HG03457 (cell line): Measurements from ENCODE around the gene PARD3.
"Not testable (repeated sequence)": the region's sequence is repeated elsewhere in the genome, so short reads cannot be mapped to it uniquely, and the experiment has no call there.

Experiments
- ATAC-seq: cut with Tn5 transposase; IDR thresholded peaks from one replicate; pipeline ENCODE4 v1.9.1; 2021; ENCODE audit warnings: moderate number of reproducible peaks; ENCODE audit not compliant: unreplicated experiment

PARD3 gene

DNA sequence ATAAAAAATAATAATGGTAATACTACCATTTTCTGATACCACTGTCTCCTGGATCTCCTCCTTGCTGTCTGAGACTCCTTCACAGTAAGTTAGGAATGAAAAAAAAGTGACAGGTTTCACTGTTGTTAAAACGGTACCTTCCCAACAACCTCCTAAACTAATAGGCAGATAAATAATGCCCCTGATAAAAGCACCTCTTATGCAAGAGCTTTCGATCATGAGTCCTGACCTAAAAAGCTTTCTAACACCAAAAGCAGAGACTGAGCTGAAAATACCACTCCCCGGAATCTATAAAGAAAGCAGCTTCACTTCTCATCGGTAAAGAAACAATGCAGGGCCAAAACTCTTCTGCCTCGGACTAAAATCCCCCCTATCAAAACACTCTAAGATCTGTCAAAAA, 14.5 kb downstream of the PARD3 start:
- no peak for ATAC-seq

DNA sequence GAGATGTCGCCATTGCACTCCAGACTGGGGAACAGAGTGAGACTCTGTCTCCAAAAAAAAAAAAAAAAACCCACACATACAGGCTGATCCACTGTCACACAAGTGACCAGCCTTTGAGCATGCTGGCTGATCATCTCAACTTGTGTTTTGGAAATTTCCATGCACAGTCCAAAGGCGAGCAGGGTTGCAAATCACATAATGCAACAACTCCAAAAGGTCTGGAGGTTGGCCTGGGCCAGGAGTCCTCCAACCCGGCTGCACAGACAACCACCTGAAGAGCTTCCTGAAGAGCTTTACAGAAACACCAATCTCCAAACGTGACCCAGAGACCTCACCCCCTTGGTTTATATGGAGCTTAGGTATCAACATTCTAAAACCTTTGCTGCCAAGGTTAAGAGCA, 16.4 kb downstream of the PARD3 start:
- ATAC-seq, result no peak

- ATAC-seq, result no peak
Measured at GRCh38 chr10:34797155-34797554, 17.9 kb downstream of the PARD3 start.

DNA sequence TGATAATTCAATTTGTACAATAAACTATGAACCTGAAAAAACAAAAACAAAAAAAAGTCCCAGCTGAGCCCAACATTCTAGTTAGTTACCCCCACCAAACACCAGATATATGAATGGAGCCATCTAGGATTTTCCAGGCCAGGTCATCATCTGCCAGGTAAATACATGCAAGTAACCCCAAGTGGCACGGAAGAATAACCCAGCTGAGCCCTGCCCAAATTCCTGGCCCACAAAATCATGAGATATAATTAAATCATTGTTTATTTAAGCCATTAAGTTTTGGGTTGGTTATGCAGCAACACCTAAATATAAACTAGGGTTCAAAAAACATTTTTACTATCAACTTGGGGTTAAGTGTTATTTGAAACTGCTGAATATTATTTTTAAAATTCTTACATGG, 19.0 kb downstream of the PARD3 start:
- ATAC-seq, result no peak

DNA sequence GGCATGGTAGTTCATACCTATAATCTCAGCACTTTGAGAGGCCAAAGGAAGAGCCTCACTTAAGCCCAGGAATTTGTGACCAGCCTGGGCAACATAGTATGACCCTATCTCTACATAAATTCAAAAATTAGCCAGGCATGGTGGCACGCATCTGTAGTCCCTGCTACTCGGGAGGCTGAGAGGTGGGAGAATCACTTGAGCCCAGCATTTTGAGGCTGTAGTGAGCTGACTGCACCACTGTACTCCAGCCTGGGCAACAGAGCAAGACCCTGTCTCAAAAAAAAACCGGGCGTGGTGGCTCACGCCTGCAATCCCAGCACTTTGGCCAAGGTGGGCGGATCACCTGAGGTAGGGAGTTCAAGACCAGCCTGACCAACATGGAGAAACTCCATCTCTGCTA, 19.8 kb downstream of the PARD3 start:
- ATAC-seq, result no peak

- ATAC-seq, result no peak
Measured at GRCh38 chr10:34794835-34795234, 20.3 kb downstream of the PARD3 start.

GRCh38 chr10:34793581-34793980, 21.5 kb downstream of the PARD3 start:
- not testable (repeated sequence) for ATAC-seq

DNA sequence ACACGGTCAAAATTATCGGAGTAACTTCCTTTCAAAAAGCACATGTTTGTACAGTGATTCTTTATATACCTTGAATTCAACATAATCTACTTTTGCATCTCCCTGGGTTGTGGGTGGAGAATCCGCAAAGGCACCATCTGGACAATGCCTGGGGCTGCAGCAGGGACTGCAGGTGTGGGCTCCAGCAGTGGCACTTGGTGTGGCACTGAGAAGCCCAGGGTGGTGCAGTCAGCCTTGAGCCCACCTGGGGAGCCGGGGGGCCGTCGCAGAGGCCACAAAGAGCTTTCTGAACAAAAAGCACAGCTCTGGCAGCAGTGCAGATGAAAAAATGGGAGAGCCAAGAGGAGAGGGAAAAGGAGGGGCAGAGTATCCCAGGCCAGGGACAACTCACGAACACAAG, 22.2 kb downstream of the PARD3 start:
- ATAC-seq, result no peak

GRCh38 chr10:34791947-34792346, 23.1 kb downstream of the PARD3 start:
- no peak for ATAC-seq

- ATAC-seq, result no peak
Measured at GRCh38 chr10:34791228-34791627, 23.9 kb downstream of the PARD3 start.

- no peak for ATAC-seq
Measured at GRCh38 chr10:34789966-34790506, 25.1 kb downstream of the PARD3 start.

DNA sequence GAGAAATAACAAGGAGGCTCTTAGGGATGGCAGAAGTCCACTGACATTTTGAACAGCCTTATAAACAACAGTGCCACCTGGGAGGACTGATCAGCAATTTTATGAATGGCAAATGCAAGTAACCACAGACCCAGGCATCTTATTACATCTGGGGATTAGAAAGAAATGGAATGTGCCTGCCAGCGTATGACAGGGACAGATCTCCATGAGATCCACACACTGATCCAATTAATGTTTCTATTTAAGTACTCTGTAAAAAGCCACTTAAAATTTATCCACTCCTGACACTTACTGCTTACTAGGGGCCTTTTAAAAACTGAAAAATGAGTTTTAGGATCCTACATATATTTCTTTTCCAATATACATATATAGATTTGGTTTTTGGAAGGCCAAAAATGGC, 28.6 kb downstream of the PARD3 start:
- no peak for ATAC-seq

- no peak for ATAC-seq
Measured at GRCh38 chr10:34781711-34782110, 33.4 kb downstream of the PARD3 start.

GRCh38 chr10:34780818-34781380, 34.2 kb downstream of the PARD3 start:
- peak; percentile 70 for ATAC-seq

DNA sequence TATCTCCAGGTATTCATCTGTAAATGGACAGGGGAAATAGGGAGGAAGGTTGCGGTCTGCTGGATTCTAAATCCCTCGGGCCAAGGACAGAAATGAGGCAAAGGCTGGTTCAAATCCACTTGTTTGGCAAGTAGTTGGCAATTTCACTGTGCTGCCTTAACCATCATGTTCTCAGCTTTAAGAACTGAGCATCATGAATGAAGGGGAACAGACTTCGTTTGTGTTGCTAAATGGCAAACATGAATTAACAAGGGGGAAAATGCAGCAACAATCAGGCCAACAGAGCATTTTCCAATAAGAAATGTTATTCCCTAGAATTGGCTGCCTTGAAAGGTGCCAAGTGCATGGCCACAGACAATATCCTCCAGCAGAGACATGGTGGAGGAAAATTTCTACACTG, 36.9 kb downstream of the PARD3 start:
- no peak for ATAC-seq

DNA sequence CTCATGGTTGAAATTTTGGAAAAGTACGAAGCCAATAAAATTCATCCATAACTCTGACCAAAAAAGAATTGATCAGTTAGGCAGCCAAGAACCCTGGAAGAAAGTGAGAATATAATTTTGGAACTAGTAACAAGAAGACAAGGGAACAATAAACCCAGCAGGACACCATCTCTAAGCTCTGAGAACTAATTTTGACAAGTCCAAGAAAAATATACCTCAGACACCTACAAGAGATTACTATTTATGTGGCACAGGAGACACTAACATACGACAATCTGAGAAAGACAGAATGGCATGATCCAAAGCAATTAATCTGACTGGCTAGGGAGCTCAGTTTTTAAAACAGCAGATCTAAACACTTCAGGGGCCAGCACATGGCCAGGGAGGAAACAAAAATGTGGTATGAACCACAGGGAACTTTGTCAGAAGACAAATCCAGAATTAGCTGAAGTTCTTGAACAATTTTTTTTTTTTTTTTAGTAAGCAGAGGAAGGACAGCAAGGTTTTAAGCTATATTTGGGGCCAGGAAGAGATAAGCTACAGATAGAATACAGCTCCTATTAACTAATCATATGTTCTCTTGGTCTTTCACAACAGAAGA, 38.9 kb downstream of the PARD3 start:
- ATAC-seq, result no peak

GRCh38 chr10:34775044-34775637, 40.0 kb downstream of the PARD3 start:
- ATAC-seq, result no peak

DNA sequence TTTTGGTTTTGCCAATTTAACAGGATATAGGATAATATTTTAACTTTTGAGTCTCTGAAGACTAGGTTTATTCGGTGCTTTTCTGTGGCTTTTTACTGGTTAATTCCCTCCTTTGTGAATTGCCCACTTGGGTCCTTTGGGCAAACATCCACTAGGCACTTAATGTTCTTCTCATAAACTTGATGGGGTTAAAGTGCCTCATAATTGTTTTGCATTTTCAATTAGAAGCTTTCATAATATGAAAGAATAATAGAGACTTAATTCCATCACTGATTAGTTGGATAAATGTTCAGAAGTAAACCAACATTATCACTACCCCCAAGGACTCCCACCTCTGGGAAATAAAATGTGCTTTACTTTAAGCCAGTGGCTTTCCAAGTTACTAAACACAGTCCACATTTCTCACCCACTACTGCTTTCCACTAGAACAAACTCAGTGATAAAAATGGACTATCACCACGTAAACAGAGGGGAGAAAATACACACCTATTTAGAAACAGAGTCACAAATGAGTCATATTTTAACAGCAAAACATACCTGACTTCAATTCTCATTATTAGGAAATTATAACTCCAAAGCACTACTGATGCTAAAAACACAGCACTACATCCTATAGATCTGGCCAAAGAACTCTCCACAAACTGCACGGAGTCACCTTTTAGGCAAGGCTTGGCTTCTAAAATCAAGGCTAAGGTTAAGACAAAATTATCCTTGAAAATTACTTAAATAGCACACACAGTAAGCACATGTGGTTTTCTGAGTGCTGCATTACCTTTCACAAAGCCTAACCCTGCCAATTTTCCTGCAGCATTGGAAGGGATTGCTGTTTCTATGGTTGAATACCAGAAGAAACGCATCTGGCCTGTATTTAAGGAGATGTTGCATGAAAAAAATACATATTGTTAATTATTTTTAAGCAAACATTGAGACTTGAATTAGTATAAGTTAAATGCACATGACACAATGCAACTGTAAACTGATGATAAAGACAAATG, 41.2 kb downstream of the PARD3 start:
- ATAC-seq, result no peak

- ATAC-seq, result no peak
Measured at GRCh38 chr10:34771525-34771924, 43.6 kb downstream of the PARD3 start.

DNA sequence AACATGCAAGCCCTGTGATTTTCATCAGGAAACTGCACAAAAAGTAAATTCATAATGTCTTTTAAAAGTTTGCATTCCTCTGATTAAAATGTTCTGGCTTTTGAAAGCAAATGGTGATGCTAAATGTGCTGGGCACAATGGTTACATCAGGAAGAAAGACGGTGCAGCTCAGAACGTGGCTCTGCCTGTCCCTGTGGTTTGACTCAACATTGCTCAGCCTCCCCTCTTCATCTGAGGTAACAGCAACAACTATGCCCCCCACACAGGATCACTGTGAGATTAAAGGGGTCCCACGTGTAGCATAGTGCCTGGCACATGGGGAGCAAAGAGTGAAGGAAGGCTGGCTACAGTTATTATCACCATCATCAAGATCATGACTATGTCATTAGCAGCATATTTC, 44.0 kb downstream of the PARD3 start:
- no peak for ATAC-seq

DNA sequence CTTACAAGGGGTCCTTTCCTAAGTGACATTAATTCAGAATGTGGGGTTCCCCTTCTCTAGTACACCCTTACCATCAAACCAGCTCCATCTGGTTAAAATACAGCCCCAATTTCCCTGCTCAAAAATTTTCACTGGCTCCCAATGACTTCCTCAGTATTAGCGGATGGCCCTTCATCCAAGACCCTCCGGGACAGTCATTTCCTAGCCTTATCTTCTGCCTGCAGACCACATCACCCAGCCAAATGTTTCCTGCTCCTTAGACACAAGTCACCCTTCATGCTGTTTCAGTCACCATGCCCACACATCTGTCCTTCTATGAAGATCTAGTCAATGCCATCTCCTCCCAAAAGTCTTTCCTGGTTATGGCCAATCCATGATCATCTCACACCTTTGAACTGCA, 45.2 kb downstream of the PARD3 start:
- no peak for ATAC-seq
